HG03135 (cell line): ENCODE measurements around the gene TMEM184A.

Source experiments
- ATAC-seq: cut with Tn5 transposase; IDR thresholded peaks from one replicate; pipeline ENCODE4 v1.9.1; 2021; ENCODE audit warnings: mild to moderate bottlenecking, moderate library complexity; ENCODE audit not compliant: unreplicated experiment

TMEM184A gene

DNA sequence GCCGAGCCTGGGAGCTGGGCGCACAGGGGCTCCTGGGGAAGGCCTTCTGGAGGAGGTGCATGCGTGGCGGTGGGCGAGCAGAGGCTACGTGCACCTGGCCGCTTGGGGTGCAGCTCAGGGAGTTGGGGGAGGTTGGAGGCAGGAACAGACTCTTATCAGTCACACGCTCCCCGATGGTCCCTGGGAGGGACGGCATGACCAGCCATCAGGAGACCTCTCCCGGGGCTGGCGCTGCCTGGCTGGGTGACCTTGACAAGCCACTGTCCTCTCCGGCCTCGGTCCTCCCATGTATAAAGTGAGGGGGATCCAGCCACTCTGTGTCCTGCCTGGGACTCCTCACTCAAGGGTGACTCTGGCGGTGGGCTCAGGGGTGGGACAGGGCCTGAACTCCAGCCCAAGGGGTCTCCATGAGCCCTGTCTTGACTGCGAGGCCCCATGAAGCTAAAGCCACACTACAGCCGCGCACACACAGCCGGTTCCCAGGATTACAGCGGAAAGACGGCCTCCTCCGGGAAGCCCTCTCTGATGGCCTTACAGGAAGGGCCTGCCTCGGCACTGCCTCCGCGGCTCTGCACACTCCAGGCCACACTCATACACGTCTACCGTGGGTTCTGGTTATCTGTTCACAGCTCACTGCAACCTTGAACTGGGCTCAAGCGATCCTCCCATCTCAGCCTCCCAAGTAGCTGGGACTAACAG lies 2.3 kb downstream of the TMEM184A start:
- ATAC-seq = no peak

DNA sequence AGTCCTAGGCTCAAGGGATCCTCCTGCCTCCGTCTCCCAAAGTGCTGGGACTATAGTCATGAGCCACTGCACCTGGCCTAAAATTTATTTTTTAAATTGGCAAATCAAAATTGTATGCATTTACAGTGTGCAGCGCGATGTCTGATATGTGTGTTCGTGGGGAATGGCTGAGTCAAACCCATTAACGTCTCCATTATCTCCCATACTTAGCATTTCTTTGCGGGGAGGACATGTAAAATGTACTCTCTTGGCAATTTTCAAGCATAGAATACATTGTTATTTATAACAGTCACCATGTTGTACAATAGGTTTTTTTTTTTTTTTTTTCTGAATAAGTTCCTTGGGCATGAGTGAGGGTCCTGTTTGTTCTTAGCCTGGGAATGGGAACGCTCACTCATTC lies 3.8 kb downstream of the TMEM184A start:
- no peak for ATAC-seq

DNA sequence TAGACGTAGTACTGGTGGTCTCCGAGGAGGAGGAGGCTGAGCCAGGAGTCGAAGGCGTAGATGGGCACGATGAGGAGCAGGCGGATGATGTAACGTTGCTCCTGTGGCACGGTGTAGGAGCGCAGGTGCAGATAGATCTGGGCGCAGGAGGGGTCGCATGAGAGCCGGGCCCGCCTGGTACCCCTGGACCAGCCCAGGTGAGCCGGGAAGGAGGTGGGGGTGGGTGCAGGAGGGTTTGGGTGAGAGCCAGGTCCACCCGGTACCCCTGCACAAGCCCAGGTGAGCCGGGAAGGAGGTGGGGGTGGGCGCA lies 5.2 kb downstream of the TMEM184A start:
- no peak for ATAC-seq

DNA sequence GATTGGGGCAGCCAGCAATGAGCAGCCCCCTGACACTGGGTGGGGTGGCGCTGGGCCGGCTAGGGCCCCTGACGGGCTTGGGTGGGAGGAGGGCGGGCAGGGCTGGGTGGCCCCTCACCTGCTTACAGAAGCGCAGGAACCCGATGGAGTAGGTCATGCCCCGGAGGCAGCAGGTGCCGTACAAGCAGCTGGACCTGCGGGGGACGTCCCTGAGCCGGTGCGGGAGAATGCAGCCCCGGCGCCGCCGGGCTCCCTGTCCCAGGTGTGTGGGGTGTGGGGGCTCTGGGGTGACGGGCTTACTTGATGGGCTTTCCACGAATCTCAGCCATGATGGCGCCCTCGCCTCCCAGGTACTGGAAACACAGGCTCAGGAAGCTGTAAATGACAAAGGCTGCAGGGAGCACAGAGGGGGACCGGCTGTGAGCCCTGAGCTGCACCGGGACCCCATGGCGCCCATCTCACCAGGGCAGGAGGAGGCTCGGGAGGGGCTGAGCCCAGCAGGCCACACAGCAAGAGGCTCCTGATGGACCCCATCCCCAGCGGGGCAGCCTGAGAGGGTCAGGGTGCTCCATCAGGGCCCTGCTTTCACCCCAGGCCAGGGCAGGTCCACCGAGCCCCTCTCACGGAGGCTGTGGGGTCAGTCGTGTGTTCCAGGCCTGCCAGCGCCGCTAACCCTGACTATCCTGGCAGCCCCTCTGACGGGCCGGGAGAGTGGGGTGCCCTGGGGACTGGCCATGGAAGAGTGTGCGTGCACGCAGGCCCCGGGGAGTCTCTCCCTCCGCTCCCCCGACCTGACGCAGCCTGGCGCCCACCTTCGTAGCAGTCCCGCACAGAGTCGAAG lies 5.8 kb downstream of the TMEM184A start:
- no peak for ATAC-seq

DNA sequence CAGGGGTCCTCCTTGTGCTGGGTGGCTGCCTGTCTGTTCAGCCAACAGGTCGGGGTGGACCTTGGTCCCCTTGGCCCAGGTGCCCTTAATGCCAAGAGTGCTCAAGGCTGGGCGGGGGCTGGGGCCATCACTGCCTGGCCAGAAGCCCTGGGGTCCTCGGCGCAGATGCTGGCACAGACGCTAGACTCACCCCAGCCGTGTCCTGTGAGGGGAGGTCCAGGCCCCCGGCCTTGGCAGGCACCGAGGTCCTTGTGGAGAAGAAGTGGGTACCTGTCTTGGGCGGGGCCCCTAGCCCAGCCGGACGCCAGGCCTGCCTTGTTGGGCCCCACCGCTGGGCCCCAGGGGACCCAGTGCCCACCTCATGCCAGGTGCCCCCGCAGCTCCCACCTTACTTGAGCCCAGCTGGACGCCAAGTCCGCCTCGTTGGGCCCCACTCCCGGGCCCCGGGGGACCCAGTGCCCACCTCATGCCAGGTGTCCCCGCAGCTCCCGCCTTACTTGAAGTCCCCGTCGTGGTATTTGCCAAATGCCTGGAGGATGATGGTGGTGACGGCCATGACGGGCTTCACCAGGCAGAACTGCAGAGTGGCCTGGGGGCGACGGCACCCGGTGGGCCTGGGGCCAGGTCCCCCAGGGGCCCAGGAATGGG lies 6.5 kb downstream of the TMEM184A start:
- ATAC-seq = no peak

DNA sequence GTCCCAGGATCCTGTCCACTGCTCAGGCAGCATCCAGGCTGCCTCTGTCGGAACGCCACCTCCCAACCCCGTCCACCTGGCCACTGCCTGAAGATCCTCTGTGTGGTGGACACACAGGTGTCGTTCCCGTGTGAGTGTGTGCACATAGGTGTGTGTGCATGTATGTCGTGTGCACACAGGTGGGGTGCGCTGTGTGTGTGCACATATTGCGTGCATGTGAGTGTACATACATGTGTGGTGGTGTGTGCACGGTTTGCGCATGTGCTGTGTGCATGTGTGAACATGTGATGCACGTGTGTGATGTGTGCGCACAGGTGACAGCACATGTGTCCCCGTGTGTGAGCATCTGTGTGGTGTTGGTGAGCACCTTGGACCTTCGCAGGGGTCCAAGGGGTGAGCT lies 7.1 kb downstream of the TMEM184A start:
- ATAC-seq = no peak

DNA sequence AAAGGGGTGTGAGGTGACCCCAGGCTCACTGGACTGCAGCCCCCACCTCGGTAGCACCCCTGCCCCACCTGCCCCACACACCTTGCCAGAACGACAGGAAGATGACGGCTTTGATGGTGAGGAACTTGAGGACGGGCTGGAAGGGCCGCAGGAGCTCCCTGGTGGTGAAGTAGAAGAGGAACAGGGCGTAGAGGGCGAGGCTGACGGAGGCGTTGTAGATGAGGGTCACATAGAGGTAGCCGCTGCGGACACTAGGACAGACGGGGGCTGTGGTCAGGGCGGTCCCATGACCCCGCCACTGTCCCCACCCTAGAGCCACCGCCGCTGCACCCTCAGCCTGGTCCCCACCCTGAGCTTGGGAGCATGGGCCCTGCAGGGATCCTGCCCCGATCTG lies 7.6 kb downstream of the TMEM184A start:
- no peak for ATAC-seq

DNA sequence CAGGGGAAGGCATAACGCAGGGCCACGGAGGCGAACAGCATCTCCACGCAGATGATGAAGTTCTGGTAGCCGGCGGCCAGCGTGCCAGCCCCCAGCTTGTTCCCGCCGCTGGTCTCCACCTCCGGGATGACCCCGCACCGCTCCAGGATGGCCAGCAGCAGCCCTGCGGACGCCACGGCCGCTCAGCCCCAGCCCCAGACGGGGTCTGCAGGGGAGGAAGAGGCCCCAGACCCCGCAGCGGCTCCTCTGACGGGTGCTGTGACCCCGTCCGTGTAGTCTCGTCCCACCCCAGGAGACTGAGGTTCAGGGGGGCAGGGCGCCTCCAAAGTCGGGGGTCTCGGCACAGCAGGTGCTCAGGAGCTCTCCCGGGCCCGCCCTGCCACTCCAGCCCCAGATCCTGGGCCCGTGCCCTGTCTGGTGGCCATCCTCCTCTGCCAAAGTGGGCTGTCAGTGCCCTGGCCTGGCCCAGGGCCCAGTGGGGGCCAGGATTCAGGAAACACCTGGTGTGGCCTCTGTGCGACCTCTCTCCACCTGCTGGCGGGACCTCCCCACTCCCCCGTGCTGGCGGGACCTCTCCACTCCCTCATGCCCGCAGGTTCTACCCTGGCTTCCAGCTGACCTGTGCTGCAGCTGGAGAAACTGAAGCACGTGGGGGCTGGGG lies 8.1 kb downstream of the TMEM184A start:
- ATAC-seq = no peak

DNA sequence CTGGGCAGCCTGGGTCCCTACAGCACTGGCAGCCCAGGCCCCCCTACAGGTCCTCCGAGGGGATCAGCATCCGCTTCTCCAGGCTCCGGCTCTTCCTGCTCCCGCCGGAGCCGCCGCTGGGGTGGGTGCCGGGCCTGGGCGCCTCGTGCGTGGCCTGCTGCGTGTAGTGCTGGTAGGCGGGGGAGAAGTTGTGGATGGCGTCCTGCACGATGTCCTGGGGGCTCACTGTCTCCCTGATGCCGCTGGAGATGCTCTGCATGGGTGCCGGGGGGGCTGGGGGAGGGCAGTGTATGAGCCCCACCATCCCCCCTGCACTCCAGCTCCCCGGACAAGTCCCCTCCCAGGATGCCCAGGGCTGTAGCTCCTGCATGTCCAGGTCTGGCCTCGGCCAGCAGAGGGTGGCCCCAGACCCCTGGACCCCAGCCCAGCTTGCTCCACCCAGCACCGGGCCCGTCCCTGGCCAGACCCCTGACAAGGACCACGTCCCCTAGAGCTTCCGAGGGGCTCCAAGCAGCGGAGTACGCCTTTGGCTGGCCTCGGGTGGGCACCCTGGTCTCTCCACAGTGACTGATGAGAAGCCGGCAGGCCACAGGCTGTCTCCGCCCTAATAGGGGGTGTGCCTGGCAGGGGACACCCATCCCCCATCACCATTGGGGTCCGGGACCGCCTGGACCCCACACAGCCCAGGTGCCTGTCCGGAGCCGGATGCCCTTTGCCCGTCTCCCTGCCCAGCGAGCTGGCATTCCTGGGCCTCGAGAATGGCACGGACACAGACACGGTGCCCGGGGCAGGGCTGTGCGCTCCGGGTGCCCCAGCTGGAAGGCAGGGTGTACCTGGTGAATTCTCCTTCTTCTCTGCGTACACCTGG lies 8.9 kb downstream of the TMEM184A start:
- ATAC-seq = no peak

DNA sequence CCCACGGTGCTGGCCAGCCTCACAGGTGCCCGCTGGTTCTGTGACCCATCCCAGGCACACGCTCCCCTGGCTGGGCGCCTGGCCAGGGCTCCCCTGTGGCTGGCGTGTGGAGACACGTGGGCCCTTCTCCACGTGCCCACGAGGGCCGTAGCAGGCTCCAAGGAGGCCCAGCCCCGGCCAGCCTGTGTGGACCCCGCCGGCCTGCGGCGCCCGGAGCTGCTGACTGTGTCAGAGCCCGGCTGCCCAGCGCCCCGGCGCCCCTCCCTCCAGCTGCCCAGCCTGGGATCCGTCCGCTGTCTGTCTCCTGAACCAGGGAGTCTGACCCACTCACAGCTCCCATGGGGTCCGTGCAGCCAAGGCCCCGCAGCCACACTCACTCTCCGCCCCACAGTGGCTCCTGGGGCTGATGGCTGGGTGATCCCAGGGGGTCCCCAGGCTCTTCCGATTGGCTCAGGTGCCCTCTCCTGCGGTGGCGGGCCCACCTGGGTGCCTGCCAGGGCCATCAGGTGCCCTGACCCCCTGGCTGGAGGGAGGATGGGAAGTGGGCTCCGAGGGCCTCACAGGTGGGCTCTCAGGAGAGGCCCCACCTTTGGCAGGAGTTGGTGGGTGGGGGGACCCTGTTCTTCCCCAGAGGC lies 9.6 kb downstream of the TMEM184A start:
- ATAC-seq = no peak

DNA sequence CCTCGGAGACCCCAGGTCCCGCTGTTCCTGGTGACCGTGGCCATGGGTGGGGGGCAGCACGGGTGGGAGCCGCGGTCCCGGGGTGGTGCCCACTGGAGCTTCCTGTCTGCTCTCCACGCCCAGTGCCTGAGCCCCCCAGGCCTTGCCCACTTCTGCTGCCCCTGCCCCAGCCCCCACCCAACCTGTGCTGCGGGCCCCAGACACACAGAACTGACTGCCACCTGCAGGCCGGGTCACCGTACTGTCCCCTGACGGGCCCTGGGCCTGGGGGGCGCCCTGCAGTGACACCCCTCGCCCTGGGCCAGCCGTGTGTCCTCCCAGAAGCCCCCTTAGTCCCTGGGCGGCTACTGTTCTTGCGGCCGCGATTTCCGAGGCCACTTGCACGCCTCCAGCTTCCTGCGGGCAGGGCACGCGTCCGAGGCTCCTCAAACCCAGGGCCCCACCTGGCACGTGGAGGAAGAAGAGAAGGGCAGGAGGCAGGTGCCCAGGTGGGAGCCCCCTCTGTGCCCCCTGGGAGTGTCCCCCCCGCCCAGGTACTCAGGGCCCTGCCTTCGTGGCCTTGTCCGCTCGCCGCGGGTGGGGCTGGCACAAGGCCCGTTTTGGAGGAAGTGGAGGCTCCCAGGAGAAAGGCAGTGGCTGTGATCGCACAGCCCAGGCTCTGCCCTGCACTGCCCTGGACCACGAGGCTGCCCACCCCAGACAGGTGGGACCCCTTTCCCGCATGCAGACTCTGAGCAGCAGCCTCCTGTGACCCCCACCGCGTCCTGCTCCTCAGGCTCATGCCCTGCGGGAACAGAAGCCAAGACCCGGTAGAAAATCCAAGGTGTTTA lies 10.4 kb downstream of the TMEM184A start:
- ATAC-seq = no peak

DNA sequence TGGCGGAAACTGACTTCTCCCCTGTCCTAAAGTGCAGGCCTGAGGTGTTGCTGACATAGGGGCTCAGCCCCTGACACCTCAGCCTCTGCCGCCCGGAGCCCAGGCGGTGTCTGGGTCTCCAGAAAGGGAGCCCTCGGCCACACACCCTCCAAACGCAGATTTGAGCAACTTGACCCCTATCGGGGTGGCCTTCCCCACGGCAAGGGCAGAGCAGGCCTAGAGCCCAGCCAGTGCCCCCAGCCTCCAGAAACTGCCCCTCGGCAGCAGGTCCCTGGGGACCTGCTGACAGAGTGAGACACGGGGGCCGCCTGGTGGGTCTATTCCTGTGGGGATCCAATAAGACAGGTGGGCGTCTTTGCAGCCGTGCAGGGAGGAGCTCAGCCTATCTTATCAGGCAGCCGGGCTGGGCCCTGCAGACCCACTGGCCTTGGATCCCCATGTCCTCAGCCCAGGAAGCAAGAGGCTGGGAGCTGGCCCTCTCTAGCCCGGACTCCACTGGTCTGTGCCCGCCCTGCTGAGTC lies 11.0 kb downstream of the TMEM184A start:
- no peak for ATAC-seq

DNA sequence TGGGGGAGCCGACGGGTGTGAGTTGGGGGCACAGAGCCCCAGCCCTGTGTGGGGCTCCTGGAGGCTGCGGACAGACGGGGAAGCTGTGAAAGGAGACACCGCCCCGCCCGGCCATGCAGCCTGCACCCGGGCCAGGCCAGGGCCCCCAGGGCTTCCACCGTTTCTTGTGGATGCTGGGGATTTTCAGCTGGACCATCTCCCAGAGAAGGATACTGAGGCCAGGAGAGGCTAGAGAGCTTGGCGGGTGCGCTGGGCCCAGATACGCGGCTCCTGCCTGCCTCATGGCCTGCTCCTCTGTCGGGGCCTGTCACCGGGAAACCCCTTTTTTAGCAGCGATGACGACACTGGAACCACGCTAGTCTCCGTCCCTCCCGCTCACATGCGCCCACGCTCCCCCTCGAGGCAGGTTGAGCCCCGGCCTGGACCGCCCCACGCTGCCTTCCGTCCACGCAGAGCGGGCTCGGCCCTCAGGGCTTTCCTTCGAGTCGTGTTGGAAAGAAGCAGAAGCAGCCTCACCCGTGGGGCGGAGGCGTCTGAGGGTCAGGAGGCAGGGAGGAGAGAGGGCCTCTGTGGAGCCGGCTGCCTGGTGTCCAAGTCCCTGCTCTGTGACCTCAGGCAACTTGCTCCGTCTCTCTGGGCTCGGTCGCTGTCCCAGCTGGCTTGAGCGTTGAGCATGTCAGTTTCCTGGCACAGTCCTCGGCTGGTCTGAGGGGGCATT lies 11.7 kb downstream of the TMEM184A start:
- ATAC-seq = no peak

DNA sequence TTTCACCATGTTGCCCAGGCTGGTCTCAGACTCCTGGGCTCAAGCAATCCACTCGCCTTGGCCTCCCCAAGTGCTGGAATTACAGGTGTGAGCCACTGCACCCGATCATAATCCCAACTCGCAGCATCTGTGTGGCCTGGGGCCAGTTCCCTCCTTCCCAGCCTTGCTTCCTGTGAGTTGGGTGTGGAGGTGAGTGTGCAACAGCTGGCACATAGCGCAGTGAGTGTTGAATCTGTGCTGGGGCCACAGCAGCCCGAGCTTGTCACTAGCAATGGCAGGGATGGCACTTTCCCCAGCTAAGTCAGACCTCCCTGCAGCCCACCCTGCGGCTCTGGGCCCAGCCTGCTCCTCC lies 12.2 kb downstream of the TMEM184A start:
- no peak for ATAC-seq

DNA sequence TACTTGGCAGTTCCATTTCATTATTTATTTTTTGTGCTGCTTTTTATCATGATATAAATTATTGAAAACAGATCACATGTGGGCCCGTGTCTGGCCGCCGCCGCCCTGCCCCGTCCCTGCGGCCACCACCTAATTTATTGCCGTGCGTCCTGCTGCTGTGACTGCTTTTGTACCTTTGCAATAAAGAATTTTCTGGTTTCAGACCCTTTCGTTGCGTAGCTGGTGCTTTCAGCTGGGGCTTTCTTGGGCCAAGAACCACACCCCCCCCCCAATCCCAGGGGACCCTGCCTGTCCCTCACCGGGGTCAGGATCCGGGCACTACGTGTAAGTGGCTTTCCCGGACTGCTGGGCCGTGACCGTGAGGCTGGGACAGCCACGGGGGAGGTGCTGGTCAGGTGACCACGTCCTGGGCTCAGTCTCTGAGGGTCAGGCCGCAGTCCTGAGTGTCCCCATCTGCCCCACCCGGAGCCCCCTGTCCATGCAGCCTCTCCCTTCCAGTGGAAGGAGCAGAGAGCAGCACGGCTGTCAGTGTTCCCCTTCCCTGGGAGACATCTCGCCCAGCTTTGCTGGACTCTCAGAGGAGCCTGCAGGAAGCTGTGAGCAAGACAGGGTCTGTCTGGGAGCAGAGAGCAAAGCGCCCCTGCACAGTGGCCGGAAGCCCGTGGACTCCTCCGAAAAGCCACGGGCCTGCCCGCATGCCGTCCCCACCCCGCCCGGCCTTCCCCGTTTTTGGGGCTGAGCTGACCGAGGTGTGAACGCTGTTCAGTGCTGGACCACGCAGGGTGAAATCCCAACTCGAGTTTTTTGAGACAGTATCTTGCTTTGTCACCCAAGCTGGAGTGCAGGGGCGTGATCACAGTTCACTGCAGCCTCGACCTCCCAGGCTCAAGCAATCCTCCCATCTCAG lies 12.9 kb downstream of the TMEM184A start:
- ATAC-seq = no peak

DNA sequence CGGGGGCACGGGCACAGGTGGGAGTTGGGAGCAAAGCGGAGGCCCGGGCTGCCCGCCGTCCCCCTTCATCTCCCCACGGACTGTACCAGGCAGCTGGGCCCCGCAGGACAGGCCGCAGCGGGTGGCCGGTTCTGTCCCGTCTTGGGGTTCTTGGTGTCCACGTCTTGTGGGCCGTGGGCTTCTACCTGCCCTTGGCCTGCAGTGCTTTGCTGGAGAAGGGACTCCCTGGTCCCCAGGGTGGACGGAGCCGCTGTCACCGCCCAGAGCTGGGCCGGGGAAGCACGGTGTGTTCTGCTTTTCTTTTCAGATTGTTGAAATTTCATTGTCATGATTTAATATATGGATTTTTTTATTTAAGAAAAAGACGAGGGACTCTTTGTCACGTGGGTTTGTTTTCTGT lies 13.7 kb downstream of the TMEM184A start:
- no peak for ATAC-seq

DNA sequence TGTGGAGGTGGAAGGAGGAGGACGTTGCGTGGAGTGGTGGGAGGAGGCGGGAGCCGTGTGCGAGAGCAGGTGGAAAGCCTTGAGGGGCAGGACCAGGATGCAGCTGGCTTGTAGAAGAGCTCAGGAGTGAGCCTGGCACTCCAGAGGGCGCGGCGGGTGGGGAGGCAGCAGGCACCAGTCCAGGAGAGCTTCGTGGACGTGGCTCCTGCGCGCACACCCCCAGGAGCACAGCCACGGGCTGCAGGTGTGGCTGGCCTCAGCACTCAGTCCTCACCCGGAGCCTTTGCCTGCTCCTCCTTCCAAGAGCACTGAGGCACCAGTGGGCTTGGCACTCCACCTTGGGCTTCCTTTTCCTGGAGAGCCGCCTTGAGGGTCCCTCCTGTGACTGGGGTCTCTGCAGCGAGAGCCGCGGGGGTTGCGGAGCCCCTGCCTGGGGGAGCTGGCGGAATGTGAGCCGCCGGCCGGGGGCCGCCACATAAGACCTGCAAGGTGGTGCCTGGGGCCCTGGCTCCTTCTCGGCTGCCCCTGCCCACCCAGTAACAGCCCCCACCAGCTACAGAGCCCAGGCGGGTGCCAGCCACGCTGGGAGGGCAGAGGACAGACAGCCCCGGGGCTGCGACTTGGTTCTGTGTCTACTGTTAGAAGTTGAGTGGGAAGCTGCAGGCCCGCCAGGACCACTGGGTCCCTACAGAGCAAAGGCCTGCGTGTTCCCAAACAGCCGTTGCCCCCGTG lies 14.4 kb downstream of the TMEM184A start:
- ATAC-seq = no peak
